K562 (cell line): ENCODE data around the gene PPM1F. TPM values are rescaled to one million over a fixed set of nuclear protein-coding genes. Genes with fewer than 3 reads are reported as not detected.

Experiments used
- GABPB2 ChIP-seq: fragments of 250-450 bp; sonication (Bioruptor Pico); conservative IDR thresholded peaks from 2 replicates; pipeline ENCODE4 v1.5.1; 2021; ENCODE audit warnings: mild to moderate bottlenecking
- HIVEP1 ChIP-seq: fragments of 250-450 bp; sonication (Bioruptor Pico); IDR thresholded peaks from 2 replicates; pipeline ENCODE4 v1.4.0; 2020; ENCODE audit warnings: mild to moderate bottlenecking
- HSF4 ChIP-seq: fragments of 250-450 bp; sonication (Bioruptor Pico); IDR thresholded peaks from 2 replicates; pipeline ENCODE4 v2.1.2; 2022; ENCODE audit warnings: mild to moderate bottlenecking, moderate library complexity, borderline replicate concordance
- KLF1 ChIP-seq: fragments of 450-650 bp; IDR thresholded peaks from 2 replicates; pipeline ENCODE4 v1.6.1; 2016; ENCODE audit warnings: missing genetic modification characterization, missing compliant biosample characterization
- MAFK ChIP-seq: IDR thresholded peaks from 2 replicates; pipeline ENCODE4 v1.6.1; 2011; ENCODE audit warnings: low read length, improper control_type of control experiment
- MYNN ChIP-seq, 2 experiments: sonication (generic); formaldehyde crosslinking in 1 of 2; IDR thresholded peaks; 2 replicates each; pipeline versions ENCODE4 v1.5.0 to v1.6.1; 2016 to 2020; ENCODE audit warnings: antibody characterized with exemption in 1 of 2, missing genetic modification reagents in 1 of 2
- NEUROD1 ChIP-seq: fragments of 150-350 bp; IDR thresholded peaks from 2 replicates; pipeline ENCODE4 v1.6.1; 2014; ENCODE audit warnings: borderline replicate concordance, low read length, low read depth; ENCODE audit not compliant: partially characterized antibody
- OTX1 ChIP-seq: fragments of 450-650 bp; formaldehyde crosslinking; IDR thresholded peaks from 2 replicates; pipeline ENCODE4 v1.4.0; 2022; ENCODE audit warnings: mild to moderate bottlenecking
- PHTF2 ChIP-seq: fragments of 250-450 bp; sonication (Bioruptor Pico); IDR thresholded peaks from 2 replicates; pipeline ENCODE4 v1.5.0; 2021; ENCODE audit warnings: mild to moderate bottlenecking
- SMAD1 ChIP-seq: fragments of 150-350 bp; IDR thresholded peaks from 2 replicates; pipeline ENCODE4 v1.6.1; 2014; ENCODE audit warnings: low read length, low read depth; ENCODE audit not compliant: partially characterized antibody
- STAT5B ChIP-seq: fragments of 250-450 bp; sonication (Bioruptor Pico); IDR thresholded peaks from 2 replicates; pipeline ENCODE4 v1.8.0; 2021; ENCODE audit warnings: mild to moderate bottlenecking, inconsistent platforms
- TSC22D4 ChIP-seq: fragments of 450-650 bp; IDR thresholded peaks from 2 replicates; pipeline ENCODE4 v1.6.1; 2016; ENCODE audit warnings: missing genetic modification characterization, missing biosample characterization, control low read depth
- ZC3H8 ChIP-seq: fragments of 450-650 bp; IDR thresholded peaks from 2 replicates; pipeline ENCODE4 v1.6.1; 2017
- ZEB2 ChIP-seq: fragments of 450-650 bp; IDR thresholded peaks from 2 replicates; pipeline ENCODE4 v1.6.1; 2016
- ZKSCAN1 ChIP-seq: fragments of 150-350 bp; IDR thresholded peaks from 2 replicates; pipeline ENCODE4 v1.6.1; 2016; ENCODE audit warnings: low read depth, low read length
- polyA plus RNA-seq, 8 experiments: library from polyadenylated mRNA; depleted of rRNA in 4 of 8; stranded (reverse) in 5 of 8; unstranded in 3 of 8; fragments of >200 nt; fragmentation: Nextera tagmentation in 2 of 8; fragmentation: Illumina TruSeq in 1 of 8; extraction: Ambion mirVana in 2 of 8; extraction: Trizol in 1 of 8; gene quantifications; 2 replicates each; pipeline versions ENCODE4 v1.2.1 to v1.2.3, GENCODE V29; 2011 to 2014; ENCODE audit warnings: inconsistent platforms in 1 of 8, missing spikeins in 1 of 8
- total RNA-seq, 7 experiments: library from RNA; depleted of rRNA in 6 of 7; stranded (reverse); fragments of >200 nt in 6 of 7; fragmentation: Illumina TruSeq in 2 of 7; extraction: Trizol in 2 of 7; gene quantifications; 2 replicates each; pipeline versions ENCODE4 v1.2.1 to v1.2.3, GENCODE V29; 2011 to 2021; ENCODE audit warnings: low replicate concordance in 1 of 7
- TF ChIP-seq, protein P1 (sequence below): sonication (generic); formaldehyde crosslinking; IDR thresholded peaks from 2 replicates; pipeline ENCODE4 v1.5.0; 2020; ENCODE audit warnings: missing genetic modification reagents
- TF ChIP-seq, protein P2 (sequence below): fragments of 450-650 bp; IDR thresholded peaks from 2 replicates; pipeline ENCODE4 v1.6.1; 2016; ENCODE audit warnings: missing biosample characterization, missing genetic modification characterization
- TF ChIP-seq, protein P3 (sequence below): sonication (generic); formaldehyde crosslinking; IDR thresholded peaks from 2 replicates; pipeline ENCODE4 v1.8.0; 2022; ENCODE audit warnings: mild to moderate bottlenecking, low read depth, missing genetic modification reagents

Gene PPM1F
- total and polyA plus RNA-seq, 9 of the 15 experiments (the other 6 are each of a cell fraction or from before 2014, with no cell fraction given), result 2.1 to 159 (median 64.0) TPM

DNA sequence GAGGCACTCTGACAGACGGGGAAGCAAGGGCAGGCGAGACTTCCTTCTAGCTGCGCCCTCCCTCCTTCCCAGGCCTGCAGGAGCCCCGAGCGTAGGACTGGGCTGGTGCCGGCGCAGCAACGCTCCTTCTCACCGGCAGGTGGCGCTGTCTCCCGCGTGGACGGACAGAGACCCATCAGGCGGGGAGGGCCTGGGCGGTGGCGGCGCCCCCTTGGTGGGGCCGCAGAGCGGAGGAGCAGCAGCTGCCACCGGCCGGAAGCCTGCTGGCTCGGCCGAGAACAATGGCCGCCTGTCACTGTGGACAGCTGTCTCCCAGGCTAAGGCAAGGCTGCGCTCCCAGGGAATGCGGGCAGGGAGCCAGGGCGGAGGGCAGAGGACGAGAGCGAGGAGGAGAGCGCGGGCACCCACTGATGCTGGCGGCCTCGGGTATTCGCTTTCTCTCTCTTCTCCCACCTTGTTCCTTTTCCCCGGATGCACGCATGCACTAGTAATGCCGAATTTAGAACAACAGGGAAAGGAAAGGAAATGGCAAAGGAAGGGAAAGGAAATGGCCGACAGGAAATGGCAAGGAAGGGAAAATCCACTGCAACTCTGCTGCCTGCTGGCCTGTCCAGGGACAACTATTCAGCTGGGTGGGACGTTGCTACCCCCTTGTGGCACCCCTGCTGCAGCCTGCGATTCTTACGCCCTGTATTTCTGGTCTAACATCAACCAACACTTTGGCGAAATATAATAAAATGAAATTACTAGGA lies 14.4 kb downstream of the PPM1F start (continued):
- TF ChIP-seq, protein P1, sequence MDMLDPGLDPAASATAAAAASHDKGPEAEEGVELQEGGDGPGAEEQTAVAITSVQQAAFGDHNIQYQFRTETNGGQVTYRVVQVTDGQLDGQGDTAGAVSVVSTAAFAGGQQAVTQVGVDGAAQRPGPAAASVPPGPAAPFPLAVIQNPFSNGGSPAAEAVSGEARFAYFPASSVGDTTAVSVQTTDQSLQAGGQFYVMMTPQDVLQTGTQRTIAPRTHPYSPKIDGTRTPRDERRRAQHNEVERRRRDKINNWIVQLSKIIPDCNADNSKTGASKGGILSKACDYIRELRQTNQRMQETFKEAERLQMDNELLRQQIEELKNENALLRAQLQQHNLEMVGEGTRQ (CRISPR knock-in tag), result no peak
- peak; percentile 90 for TF ChIP-seq SMAD1
- no peak for TF ChIP-seq HIVEP1 (CRISPR knock-in tag)
- no peak for TF ChIP-seq HSF4 (CRISPR knock-in tag)
- TF ChIP-seq MAFK, result peak; percentile 69
- no peak for TF ChIP-seq GABPB2
- no peak for TF ChIP-seq MYNN (IDR thresholded peaks at IDR 0.05)
- TF ChIP-seq MYNN (CRISPR knock-in tag; IDR thresholded peaks at IDR 0.05), result no peak
- TF ChIP-seq STAT5B (CRISPR knock-in tag), result no peak
- no peak for TF ChIP-seq OTX1
- peak; percentile 95 for TF ChIP-seq ZKSCAN1
- TF ChIP-seq, protein P2, sequence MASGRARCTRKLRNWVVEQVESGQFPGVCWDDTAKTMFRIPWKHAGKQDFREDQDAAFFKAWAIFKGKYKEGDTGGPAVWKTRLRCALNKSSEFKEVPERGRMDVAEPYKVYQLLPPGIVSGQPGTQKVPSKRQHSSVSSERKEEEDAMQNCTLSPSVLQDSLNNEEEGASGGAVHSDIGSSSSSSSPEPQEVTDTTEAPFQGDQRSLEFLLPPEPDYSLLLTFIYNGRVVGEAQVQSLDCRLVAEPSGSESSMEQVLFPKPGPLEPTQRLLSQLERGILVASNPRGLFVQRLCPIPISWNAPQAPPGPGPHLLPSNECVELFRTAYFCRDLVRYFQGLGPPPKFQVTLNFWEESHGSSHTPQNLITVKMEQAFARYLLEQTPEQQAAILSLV (tag), result no peak
- TF ChIP-seq PHTF2 (CRISPR knock-in tag), result no peak
- TF ChIP-seq, protein P3, sequence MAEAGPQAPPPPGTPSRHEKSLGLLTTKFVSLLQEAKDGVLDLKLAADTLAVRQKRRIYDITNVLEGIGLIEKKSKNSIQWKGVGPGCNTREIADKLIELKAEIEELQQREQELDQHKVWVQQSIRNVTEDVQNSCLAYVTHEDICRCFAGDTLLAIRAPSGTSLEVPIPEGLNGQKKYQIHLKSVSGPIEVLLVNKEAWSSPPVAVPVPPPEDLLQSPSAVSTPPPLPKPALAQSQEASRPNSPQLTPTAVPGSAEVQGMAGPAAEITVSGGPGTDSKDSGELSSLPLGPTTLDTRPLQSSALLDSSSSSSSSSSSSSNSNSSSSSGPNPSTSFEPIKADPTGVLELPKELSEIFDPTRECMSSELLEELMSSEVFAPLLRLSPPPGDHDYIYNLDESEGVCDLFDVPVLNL (CRISPR knock-in tag), result no peak
- TF ChIP-seq NEUROD1, result peak; percentile 93
- no peak for TF ChIP-seq ZC3H8
- TF ChIP-seq KLF1, result no peak
- no peak for TF ChIP-seq ZEB2
- TF ChIP-seq TSC22D4 (tag), result no peak
